Lower lobe of right lung (tissue), 2 donors: ENCODE measurements around the gene CARM1. TPM values are rescaled to one million over a fixed set of nuclear protein-coding genes. Genes with fewer than 3 reads are reported as not detected.
"Not testable (repeated sequence)": the region's sequence is repeated elsewhere in the genome, so short reads cannot be mapped to it uniquely, and the experiment has no call there.

Source experiments
- ATAC-seq, 2 donors: fragments of 200-7000 bp; cut with Tn5 transposase; one replicate each; pipeline ENCODE4 v1.9.1; 2020 to 2022; ENCODE audit warnings: mild to moderate bottlenecking in 2 of 2, moderate library complexity in 2 of 2
- DNase-seq: peaks from one replicate; pipeline ENCODE4 v3.0.0-alpha.2; 2020
- H3K27ac ChIP-seq: fragments of 200-600 bp; one replicate; pipeline ENCODE4 v1.8.0; 2022
- H3K27me3 ChIP-seq: fragments of 200-600 bp; one replicate; pipeline ENCODE4 v1.8.0; 2022; ENCODE audit warnings: low read depth
- H3K36me3 ChIP-seq: fragments of 200-600 bp; one replicate; pipeline ENCODE4 v1.8.0; 2022; ENCODE audit warnings: mild to moderate bottlenecking
- H3K4me1 ChIP-seq: fragments of 200-600 bp; one replicate; pipeline ENCODE4 v1.8.0; 2022
- H3K4me3 ChIP-seq: fragments of 200-600 bp; one replicate; pipeline ENCODE4 v1.8.0; 2022; ENCODE audit warnings: mild to moderate bottlenecking
- H3K9me3 ChIP-seq: fragments of 200-600 bp; one replicate; pipeline ENCODE4 v1.8.0; 2022
- CTCF ChIP-seq: fragments of 200-600 bp; IDR thresholded peaks from one replicate; pipeline ENCODE4 v1.8.0; 2022; ENCODE audit warnings: antibody characterized with exemption, mild to moderate bottlenecking
- intact Hi-C: fragments of 100-400 bp; cut with DNase I; formaldehyde crosslinking; loops from one replicate; pipeline ENCODE4 v1.11.0; 2022
- total RNA-seq: library from RNA; stranded (reverse); fragmentation: NEBNext Ultra II Directional; extraction: Animal tissue kit (Norgen Biotek cat#: 25700); gene quantifications from one replicate; pipeline ENCODE4 v1.2.1, GENCODE V29; 2021
- donor health status: DM: no; HTN: yes; CAD: no; lungs with severe emphysema.

Gene CARM1
- total RNA-seq, 1 donor from 2014 or later = 27.5 TPM

GRCh38 chr19:10866495-10866894, 4.9 kb upstream of the CARM1 start:
- no peaks in the 10 kb centered on the region for H3K9me3 ChIP-seq
- no peak for TF ChIP-seq CTCF
- no peak for ATAC-seq
- no peak overlapping the region for H3K4me3 ChIP-seq
- no peak overlapping the region for H3K27ac ChIP-seq
- H3K36me3 ChIP-seq = no peaks in the 10 kb centered on the region
- no peak for DNase-seq
- H3K27me3 ChIP-seq = no peaks in the 10 kb centered on the region
- H3K4me1 ChIP-seq = peaks cover 16% of the 10 kb centered on the region
- intact Hi-C loops = no loop called here

DNA sequence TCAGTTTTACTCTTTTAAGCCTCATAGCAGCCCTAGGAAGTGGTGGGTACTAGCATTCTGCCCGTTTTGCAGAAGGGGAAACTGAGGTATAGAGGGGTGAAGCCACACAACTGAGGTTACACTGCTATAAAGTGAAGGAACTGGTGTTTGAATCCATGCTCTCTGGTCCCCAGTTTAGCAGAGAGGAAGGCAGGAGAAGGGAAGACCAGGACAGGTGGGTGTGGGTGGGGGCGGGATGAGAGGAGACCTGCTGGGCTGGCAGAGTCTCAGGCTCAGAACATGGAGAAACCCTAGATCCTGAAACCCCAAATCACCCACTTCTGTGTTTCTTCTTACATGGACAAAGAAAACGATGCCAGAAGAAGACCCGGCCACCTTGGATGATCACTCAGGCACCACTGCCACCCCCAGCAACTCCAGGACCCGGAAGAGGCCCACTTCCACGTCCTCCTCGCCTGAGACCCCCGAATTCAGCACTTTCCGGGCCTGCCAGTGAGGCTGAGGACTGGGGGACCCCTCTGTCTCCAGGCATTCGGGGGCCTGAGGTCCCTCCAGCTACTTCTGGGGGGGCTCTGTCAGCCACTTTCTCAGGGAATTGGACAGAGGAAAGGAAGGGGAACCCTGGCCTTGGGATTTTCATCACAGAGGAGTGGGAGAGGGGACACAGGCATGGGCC, 2.3 kb upstream of the CARM1 start:
- H3K36me3 ChIP-seq = no peaks in the 10 kb centered on the region
- H3K4me3 ChIP-seq = no peak overlapping the region
- DNase-seq = no peak
- no peaks in the 10 kb centered on the region for H3K9me3 ChIP-seq
- H3K27me3 ChIP-seq = no peaks in the 10 kb centered on the region
- no peak overlapping the region for H3K27ac ChIP-seq
- TF ChIP-seq CTCF = no peak
- ATAC-seq = no peak
- H3K4me1 ChIP-seq = peaks cover 17% of the 10 kb centered on the region
- intact Hi-C loops = no loop called here

DNA sequence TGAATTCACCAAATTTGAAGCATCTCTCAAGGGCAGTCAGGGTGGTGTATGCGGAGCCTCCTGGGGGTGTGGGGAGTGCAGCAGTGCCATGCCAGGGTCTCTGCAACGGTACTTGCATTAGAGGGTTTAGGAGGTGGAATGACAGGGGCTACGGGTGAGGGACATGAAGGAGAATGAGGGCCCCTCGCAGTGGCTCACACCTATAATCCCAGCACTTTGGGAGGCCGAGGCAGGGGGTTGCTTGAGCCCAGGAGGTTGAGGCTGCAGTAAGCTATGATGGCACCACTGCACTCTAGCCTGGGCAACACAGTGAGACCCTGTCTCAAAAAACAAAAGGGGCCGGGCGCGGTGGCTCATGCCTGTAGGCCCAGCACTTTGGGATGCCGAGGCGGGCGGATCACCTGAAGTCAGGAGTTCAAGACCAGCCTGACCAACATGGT, 1.5 kb upstream of the CARM1 start:
- DNase-seq = peak; percentile 63
- H3K36me3 ChIP-seq, intact Hi-C loops, H3K4me3 ChIP-seq, H3K27ac ChIP-seq, H3K9me3 ChIP-seq, ATAC-seq, H3K27me3 ChIP-seq: not testable (repeated sequence)
- H3K4me1 ChIP-seq = peaks cover 10% of the 10 kb centered on the region

- DNase-seq = no peak
- no peak for ATAC-seq
- H3K27me3 ChIP-seq = no peaks in the 10 kb centered on the region
These were observed 825 bp upstream of the CARM1 start for GRCh38 chr19:10870501-10870954.

DNA sequence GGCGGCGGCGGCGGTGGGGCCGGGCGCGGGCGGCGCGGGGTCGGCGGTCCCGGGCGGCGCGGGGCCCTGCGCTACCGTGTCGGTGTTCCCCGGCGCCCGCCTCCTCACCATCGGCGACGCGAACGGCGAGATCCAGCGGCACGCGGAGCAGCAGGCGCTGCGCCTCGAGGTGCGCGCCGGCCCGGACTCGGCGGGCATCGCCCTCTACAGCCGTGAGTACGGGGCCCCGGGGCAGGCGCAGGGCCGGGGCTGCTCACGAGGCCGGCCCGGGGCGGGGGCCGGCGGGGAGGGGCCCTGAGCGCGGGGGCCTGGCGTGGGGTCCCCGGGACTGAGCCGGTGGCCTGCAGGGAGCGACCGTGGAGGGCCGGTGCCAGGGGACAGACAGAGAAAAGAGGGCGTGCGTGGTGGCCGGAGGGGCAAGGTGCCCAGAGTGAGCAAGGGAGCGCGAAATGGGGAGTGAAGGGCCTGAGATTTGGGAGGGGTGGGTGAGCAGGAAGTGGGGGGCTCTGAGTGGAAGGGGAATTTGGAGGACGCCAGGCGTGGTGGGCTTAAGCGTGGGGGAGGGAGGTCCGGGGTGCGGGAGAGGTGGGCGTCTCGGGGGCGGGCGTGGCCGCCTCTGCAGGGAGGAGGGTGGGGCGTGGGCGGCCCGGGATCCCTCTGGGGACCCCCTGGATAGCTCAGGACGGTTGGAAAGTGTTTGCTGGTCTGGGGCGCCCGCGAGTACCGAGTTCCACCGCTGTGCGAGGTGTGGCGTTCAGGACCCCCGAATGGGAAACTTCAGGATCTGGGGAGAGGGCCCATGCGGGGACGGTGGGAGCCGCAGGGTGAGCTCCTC, 575 bp downstream of the CARM1 start:
- H3K9me3 ChIP-seq = no peaks in the 10 kb centered on the region
- no peak for ATAC-seq
- no peak for TF ChIP-seq CTCF
- DNase-seq = peak; percentile 71
- H3K4me1 ChIP-seq = peaks cover 23% of the 10 kb centered on the region
- intact Hi-C loops = no loop called here
- peak overlapping the region; percentile 79 for H3K27ac ChIP-seq
- no peaks in the 10 kb centered on the region for H3K27me3 ChIP-seq
- H3K36me3 ChIP-seq = no peaks in the 10 kb centered on the region
- peak overlapping the region; percentile 68 for H3K4me3 ChIP-seq

More at GRCh38 chr19:10870501-10870954, 825 bp upstream of the CARM1 start:
- H3K27ac ChIP-seq = peak overlapping the region; percentile 73
- H3K36me3 ChIP-seq = no peaks in the 10 kb centered on the region
- H3K9me3 ChIP-seq = no peaks in the 10 kb centered on the region
- no peak for TF ChIP-seq CTCF
- intact Hi-C loops = no loop called here
- H3K4me3 ChIP-seq = peak overlapping the region; percentile 50
- H3K4me1 ChIP-seq = peaks cover 10% of the 10 kb centered on the region
